Osteoblast (primary cell): ENCODE measurements around the gene CBLB. TPM values are rescaled to one million over a fixed set of nuclear protein-coding genes. Genes with fewer than 3 reads are reported as not detected.

Source experiments
- DNase-seq: peaks from one replicate; pipeline ENCODE4 v3.0.0; 2011; ENCODE audit warnings: low spot score, mixed read lengths; ENCODE audit not compliant: insufficient read length; ENCODE audit errors: missing footprints
- H2AFZ ChIP-seq: 2 replicates; pipeline ENCODE4 v1.6.0; 2011; ENCODE audit warnings: mild to moderate bottlenecking, low read length
- H3K27ac ChIP-seq: 2 replicates; pipeline ENCODE4 v1.5.1; 2011; ENCODE audit warnings: mild to moderate bottlenecking, low read depth, low read length, moderate library complexity
- H3K27me3 ChIP-seq: 2 replicates; pipeline ENCODE4 v1.6.0; 2012; ENCODE audit warnings: mild to moderate bottlenecking, control low read depth, inconsistent platforms, low read length, moderate library complexity; ENCODE audit not compliant: insufficient read depth
- H3K36me3 ChIP-seq: 2 replicates; pipeline ENCODE4 v1.5.1; 2011; ENCODE audit warnings: mild to moderate bottlenecking, low read length, control low read depth, moderate library complexity; ENCODE audit not compliant: insufficient read depth
- H3K4me1 ChIP-seq: 2 replicates; pipeline ENCODE4 v1.5.1; 2011; ENCODE audit warnings: mild to moderate bottlenecking, low read length, control low read depth, moderate library complexity; ENCODE audit not compliant: insufficient read depth
- H3K4me2 ChIP-seq: 2 replicates; pipeline ENCODE4 v1.6.0; 2011; ENCODE audit warnings: mild to moderate bottlenecking, low read length; ENCODE audit not compliant: insufficient read depth
- H3K4me3 ChIP-seq: fragments of 200-600 bp; sonication (generic); 3 replicates; pipeline ENCODE4 v1.5.1; 2012; ENCODE audit warnings: mild to moderate bottlenecking, low read length, inconsistent platforms; ENCODE audit not compliant: insufficient read depth
- H3K79me2 ChIP-seq: 2 replicates; pipeline ENCODE4 v1.6.0; 2012; ENCODE audit warnings: mild to moderate bottlenecking, low read length, control low read depth, inconsistent platforms; ENCODE audit not compliant: insufficient read depth
- H3K9me3 ChIP-seq: 2 replicates; pipeline ENCODE4 v1.5.1; 2011; ENCODE audit warnings: low read depth, low read length, control low read depth
- H4K20me1 ChIP-seq: 2 replicates; pipeline ENCODE4 v1.6.0; 2012; ENCODE audit warnings: mild to moderate bottlenecking, low read length, control low read depth; ENCODE audit not compliant: insufficient read depth
- total RNA-seq: library from RNA; depleted of rRNA; stranded (reverse); fragments of >200 nt; gene quantifications from 2 replicates; pipeline ENCODE4 v1.2.3, GENCODE V29; 2012
- TF ChIP-seq, protein P1 (sequence below): IDR thresholded peaks from 2 replicates; pipeline ENCODE4 v1.5.1; 2011; ENCODE audit warnings: mild to moderate bottlenecking, low read depth, low read length, moderate library complexity; ENCODE audit errors: extremely low read depth

The CBLB gene
- total RNA-seq, 1 donor = 128 TPM

DNA sequence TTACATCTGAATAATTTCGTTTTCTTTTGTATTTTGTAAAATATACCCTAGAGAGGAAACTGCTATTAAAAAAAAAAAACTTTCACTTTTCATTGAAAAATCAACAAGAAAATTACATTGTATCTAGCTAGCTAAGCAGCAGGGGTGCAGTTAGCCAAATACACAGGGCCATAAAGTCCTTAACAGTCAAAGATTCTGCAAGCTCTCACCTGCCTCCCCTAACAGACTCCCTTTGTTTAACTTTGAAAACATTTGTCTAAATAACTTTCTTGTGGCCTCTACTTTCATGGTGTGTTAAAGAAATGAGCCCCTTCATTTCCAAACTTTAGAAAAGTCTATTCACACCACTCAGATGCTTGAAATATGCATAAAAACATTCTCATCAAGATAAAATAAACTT, 23.3 kb downstream of the CBLB start:
- Histone ChIP-seq H3K4me3 (no peak overlapping the region), H3K4me1 (peaks cover 26% of the 10 kb centered on the region), H3K27me3 (no peaks in the 10 kb centered on the region), H3K4me2 (no peak overlapping the region), H3K27ac (peak overlapping the region; percentile 15), H2AFZ (no peak overlapping the region), H4K20me1 (no peaks in the 10 kb centered on the region), H3K36me3 (peaks cover 55% of the 10 kb centered on the region), H3K79me2 (peaks cover 88% of the 10 kb centered on the region), H3K9me3 (no peaks in the 10 kb centered on the region)
- TF ChIP-seq, protein P1, sequence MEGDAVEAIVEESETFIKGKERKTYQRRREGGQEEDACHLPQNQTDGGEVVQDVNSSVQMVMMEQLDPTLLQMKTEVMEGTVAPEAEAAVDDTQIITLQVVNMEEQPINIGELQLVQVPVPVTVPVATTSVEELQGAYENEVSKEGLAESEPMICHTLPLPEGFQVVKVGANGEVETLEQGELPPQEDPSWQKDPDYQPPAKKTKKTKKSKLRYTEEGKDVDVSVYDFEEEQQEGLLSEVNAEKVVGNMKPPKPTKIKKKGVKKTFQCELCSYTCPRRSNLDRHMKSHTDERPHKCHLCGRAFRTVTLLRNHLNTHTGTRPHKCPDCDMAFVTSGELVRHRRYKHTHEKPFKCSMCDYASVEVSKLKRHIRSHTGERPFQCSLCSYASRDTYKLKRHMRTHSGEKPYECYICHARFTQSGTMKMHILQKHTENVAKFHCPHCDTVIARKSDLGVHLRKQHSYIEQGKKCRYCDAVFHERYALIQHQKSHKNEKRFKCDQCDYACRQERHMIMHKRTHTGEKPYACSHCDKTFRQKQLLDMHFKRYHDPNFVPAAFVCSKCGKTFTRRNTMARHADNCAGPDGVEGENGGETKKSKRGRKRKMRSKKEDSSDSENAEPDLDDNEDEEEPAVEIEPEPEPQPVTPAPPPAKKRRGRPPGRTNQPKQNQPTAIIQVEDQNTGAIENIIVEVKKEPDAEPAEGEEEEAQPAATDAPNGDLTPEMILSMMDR = no peak
- DNase-seq = no peak

GRCh38 chr3:105844704-105845103, 24.1 kb downstream of the CBLB start:
- no peak overlapping the region for H3K27ac ChIP-seq
- H3K4me1 ChIP-seq = peaks cover 27% of the 10 kb centered on the region
- no peak overlapping the region for H2AFZ ChIP-seq
- no peaks in the 10 kb centered on the region for H4K20me1 ChIP-seq
- no peaks in the 10 kb centered on the region for H3K27me3 ChIP-seq
- peaks cover 51% of the 10 kb centered on the region for H3K36me3 ChIP-seq
- H3K79me2 ChIP-seq = peaks cover 88% of the 10 kb centered on the region
- no peak overlapping the region for H3K4me3 ChIP-seq
- TF ChIP-seq, protein P1 = no peak
- DNase-seq = no peak
- H3K4me2 ChIP-seq = no peak overlapping the region
- no peaks in the 10 kb centered on the region for H3K9me3 ChIP-seq

DNA sequence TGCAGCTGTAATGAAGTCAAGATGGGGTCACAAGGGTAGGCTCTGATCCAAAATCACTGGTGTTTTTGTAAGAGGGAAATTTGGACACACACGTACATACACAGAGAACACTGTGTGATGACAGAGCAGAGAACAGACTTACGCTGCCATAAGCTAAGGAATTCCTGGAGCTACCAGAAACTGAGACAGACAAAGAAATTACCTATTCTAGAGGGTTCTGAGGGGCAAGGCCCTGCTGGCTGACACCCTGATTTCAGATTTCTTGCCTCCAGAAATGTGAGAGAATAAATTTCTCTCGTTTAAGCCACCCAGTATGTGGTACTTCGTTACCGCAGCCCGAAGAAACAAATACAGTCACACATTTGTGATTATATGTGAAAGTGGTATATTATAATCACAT, 24.8 kb downstream of the CBLB start:
- TF ChIP-seq, protein P1 = no peak
- H4K20me1 ChIP-seq = no peaks in the 10 kb centered on the region

GRCh38 chr3:105842943-105843342, 25.9 kb downstream of the CBLB start:
- H3K4me3 ChIP-seq = no peak overlapping the region
- H3K36me3 ChIP-seq = peaks cover 48% of the 10 kb centered on the region
- no peaks in the 10 kb centered on the region for H4K20me1 ChIP-seq
- no peak overlapping the region for H3K27ac ChIP-seq
- no peak overlapping the region for H3K4me2 ChIP-seq
- DNase-seq = no peak
- H3K79me2 ChIP-seq = peaks cover 85% of the 10 kb centered on the region
- H3K27me3 ChIP-seq = no peaks in the 10 kb centered on the region
- TF ChIP-seq, protein P1 = no peak
- H3K9me3 ChIP-seq = no peaks in the 10 kb centered on the region
- H2AFZ ChIP-seq = no peak overlapping the region
- peaks cover 31% of the 10 kb centered on the region for H3K4me1 ChIP-seq

More for the DNA sequence above, 24.8 kb downstream of the CBLB start:
- Histone ChIP-seq H3K9me3 (no peaks in the 10 kb centered on the region), H3K27me3 (no peaks in the 10 kb centered on the region), H3K4me1 (peaks cover 30% of the 10 kb centered on the region), H3K36me3 (peaks cover 50% of the 10 kb centered on the region), H3K4me3 (no peak overlapping the region), H3K27ac (no peak overlapping the region), H3K4me2 (no peak overlapping the region), H2AFZ (no peak overlapping the region), H3K79me2 (peaks cover 87% of the 10 kb centered on the region)
- DNase-seq = no peak
